Ascending aorta (tissue), 2 donors: ENCODE measurements around the gene ALOX12. TPM values are rescaled to one million over a fixed set of nuclear protein-coding genes. Genes with fewer than 3 reads are reported as not detected.

Experiments
- DNase-seq, 2 donors: peaks; one replicate each; pipeline ENCODE4 v3.0.0-alpha.2; 2019; ENCODE audit warnings: low spot score in 2 of 2
- H3K27ac ChIP-seq, 2 donors: fragments of 200-600 bp; sonication (generic); one replicate each; pipeline ENCODE4 v1.5.1; 2016 to 2017; ENCODE audit warnings: mild to moderate bottlenecking in 1 of 2
- H3K27me3 ChIP-seq: fragments of 200-600 bp; sonication (generic); one replicate; pipeline ENCODE4 v1.5.1; 2017
- H3K36me3 ChIP-seq, 2 donors: fragments of 200-600 bp; sonication (generic); one replicate each; pipeline ENCODE4 v1.5.1; 2016
- H3K4me1 ChIP-seq, 2 donors: fragments of 200-600 bp; sonication (generic); one replicate each; pipeline ENCODE4 v1.5.1; 2016 to 2017; ENCODE audit warnings: mild to moderate bottlenecking in 1 of 2
- H3K4me3 ChIP-seq, 2 donors: fragments of 200-600 bp; sonication (generic); one replicate each; pipeline ENCODE4 v1.5.1; 2016 to 2017; ENCODE audit warnings: mild to moderate bottlenecking in 1 of 2
- H3K9me3 ChIP-seq, 2 donors: fragments of 200-600 bp; sonication (generic); one replicate each; pipeline ENCODE4 v1.5.1; 2016
- CTCF ChIP-seq, 3 experiments: fragments of 200-600 bp in 2 of 3; fragments of 450-650 bp in 1 of 3; sonication (generic) in 2 of 3; IDR thresholded peaks; one replicate each; pipeline ENCODE4 v1.5.1; 2016 to 2019; ENCODE audit warnings: antibody characterized with exemption in 3 of 3, mild to moderate bottlenecking in 1 of 3, moderate library complexity in 1 of 3
- intact Hi-C: fragments of 100-400 bp; cut with DNase I; formaldehyde crosslinking; loops from one replicate; pipeline ENCODE4 v1.15.1; 2023
- total RNA-seq: library from RNA; depleted of rRNA; stranded (reverse); fragments of >200 nt; gene quantifications from one replicate; pipeline ENCODE4 v1.1.0, GENCODE V29; 2016

The ALOX12 gene
- total RNA-seq, 1 donor from 2014 or later = not detected

GRCh38 chr17:7029659-7030058 lies 33.8 kb downstream of the ALOX12 start:
- no peak for TF ChIP-seq CTCF (IDR thresholded peaks at IDR 0.05)
- intact Hi-C loops = no loop called here
- H3K4me3 ChIP-seq = no peak overlapping the region
- H3K36me3 ChIP-seq = no peaks in the 10 kb centered on the region
- no peak overlapping the region for H3K27ac ChIP-seq
- no peak for DNase-seq
- no peaks in the 10 kb centered on the region for H3K27me3 ChIP-seq
- H3K4me1 ChIP-seq = no peaks in the 10 kb centered on the region
- no peaks in the 10 kb centered on the region for H3K9me3 ChIP-seq

- TF ChIP-seq CTCF (IDR thresholded peaks at IDR 0.05) = no peak
- no peaks in the 10 kb centered on the region for H3K27me3 ChIP-seq
- no peaks in the 10 kb centered on the region for H3K36me3 ChIP-seq
- H3K9me3 ChIP-seq = no peaks in the 10 kb centered on the region
- DNase-seq = no peak
- intact Hi-C loops = no loop called here
- H3K27ac ChIP-seq = peak overlapping the region; percentile 43 to 63
- H3K4me3 ChIP-seq = peak overlapping the region; percentile 57 to 59
- H3K4me1 ChIP-seq = peaks cover 0 to 5% of the 10 kb centered on the region in 2 donors
Measured at GRCh38 chr17:7034955-7035590, 39.2 kb downstream of the ALOX12 start.

GRCh38 chr17:7035591-7036368 lies 39.9 kb downstream of the ALOX12 start, which contains the start of gene SLC16A13:
TSS of gene SLC16A13 (plus strand) at chr17:7036015. CDS start at chr17:7036383, 368 bp downstream.
- peaks cover 0 to 5% of the 10 kb centered on the region in 2 donors for H3K4me1 ChIP-seq
- no peak for TF ChIP-seq CTCF (IDR thresholded peaks at IDR 0.05)
- no peaks in the 10 kb centered on the region for H3K27me3 ChIP-seq
- H3K4me3 ChIP-seq = peak within 1 kb of the TSS; percentile 57 to 59
- H3K27ac ChIP-seq = peak within 1 kb of the TSS; percentile 43 to 63
- H3K36me3 ChIP-seq = no peaks in the 10 kb centered on the region
- intact Hi-C loops = no loop called here
- no peaks in the 10 kb centered on the region for H3K9me3 ChIP-seq
- peak; percentile 89 to 94 for DNase-seq

- intact Hi-C loops = no loop called here
- Histone ChIP-seq H3K27me3 (peaks cover 7% of the 10 kb centered on the region), H3K9me3 (no peaks in the 10 kb centered on the region), H3K4me3 (no peak overlapping the region), H3K36me3 (no peaks in the 10 kb centered on the region), H3K4me1 (peaks cover 8 to 15% of the 10 kb centered on the region in 2 donors), H3K27ac (no peak overlapping the region)
- no peak for DNase-seq
- no peak for TF ChIP-seq CTCF (IDR thresholded peaks at IDR 0.05)
Measured at GRCh38 chr17:7038025-7038862, 42.4 kb downstream of the ALOX12 start.

- peaks cover 12 to 21% of the 10 kb centered on the region in 2 donors for H3K4me1 ChIP-seq
- TF ChIP-seq CTCF (IDR thresholded peaks at IDR 0.05) = no peak
- DNase-seq = no peak
- intact Hi-C loops = no loop called here
- peaks cover 7% of the 10 kb centered on the region for H3K27me3 ChIP-seq
- no peak overlapping the region for H3K4me3 ChIP-seq
- no peak overlapping the region for H3K27ac ChIP-seq
- H3K9me3 ChIP-seq = no peaks in the 10 kb centered on the region
- no peaks in the 10 kb centered on the region for H3K36me3 ChIP-seq
Measured at GRCh38 chr17:7039832-7040231, 44.0 kb downstream of the ALOX12 start.
